HG03060 (cell line): ENCODE results near the gene RNF4.
"Not testable (repeated sequence)": the region's sequence is repeated elsewhere in the genome, so short reads cannot be mapped to it uniquely, and the experiment has no call there.

ENCODE experiments used
- ATAC-seq: cut with Tn5 transposase; IDR thresholded peaks from one replicate; pipeline ENCODE4 v1.9.1; 2021; ENCODE audit warnings: low read depth, moderate number of reproducible peaks; ENCODE audit not compliant: unreplicated experiment

RNF4 gene

DNA sequence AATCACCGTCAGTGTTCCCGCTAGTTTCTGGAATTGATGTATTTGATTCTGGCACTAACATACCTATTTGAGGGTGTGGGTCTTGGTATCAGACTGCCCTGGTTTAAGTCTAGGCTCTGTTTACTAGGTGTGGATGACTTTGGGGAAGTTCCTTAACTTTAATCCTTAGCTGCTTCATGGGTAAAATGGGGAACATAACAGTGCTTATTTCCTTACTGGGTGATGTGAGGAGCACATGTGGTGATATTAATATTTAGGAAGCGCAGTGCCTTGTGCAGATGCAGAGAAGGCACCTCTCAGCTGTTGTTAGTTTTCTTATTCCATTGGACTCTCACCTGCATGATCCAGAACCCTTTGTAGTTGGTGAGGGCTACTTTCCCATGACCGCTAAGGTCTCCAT is 17.1 kb downstream of the RNF4 start:
- no peak for ATAC-seq

DNA sequence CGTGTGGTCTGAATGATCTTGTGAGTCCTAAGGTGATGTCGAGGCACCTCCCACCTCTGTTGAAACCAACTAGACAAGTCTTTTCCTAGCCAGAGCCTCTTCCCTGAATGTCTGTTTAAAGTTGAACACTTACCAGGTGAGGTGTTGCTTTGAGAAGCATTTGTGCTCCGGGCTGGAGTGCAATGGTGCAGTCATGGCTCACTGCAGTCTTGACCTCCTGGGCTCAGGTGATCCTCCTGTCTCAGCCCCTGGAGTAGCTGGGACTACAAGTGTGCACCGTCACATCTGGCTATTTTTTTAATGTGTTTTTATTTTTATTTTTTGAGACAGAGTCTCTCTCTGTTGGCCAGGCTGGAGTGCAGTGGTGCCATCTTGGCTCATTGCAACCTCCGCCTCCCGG is 18.1 kb downstream of the RNF4 start:
- ATAC-seq = no peak

DNA sequence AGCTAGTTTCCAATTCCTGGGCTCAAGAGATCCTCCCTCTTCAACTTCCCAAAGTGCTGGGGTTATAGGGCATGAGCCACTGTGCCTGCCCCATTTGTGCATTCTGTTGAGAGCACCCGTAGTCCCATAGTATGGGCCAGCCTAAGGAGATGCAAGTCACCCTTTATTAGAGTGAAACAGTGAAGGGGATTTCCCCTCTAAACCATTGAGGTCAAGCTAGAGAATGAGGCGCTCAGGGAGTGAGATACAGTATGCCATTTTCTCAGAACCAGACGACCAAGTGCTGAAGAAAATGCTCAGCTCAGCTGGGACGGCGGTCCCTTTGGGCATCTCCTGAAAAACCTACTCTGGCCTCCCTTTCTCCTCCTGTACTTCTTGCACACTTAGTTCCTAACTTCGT is 18.7 kb downstream of the RNF4 start:
- ATAC-seq = no peak

DNA sequence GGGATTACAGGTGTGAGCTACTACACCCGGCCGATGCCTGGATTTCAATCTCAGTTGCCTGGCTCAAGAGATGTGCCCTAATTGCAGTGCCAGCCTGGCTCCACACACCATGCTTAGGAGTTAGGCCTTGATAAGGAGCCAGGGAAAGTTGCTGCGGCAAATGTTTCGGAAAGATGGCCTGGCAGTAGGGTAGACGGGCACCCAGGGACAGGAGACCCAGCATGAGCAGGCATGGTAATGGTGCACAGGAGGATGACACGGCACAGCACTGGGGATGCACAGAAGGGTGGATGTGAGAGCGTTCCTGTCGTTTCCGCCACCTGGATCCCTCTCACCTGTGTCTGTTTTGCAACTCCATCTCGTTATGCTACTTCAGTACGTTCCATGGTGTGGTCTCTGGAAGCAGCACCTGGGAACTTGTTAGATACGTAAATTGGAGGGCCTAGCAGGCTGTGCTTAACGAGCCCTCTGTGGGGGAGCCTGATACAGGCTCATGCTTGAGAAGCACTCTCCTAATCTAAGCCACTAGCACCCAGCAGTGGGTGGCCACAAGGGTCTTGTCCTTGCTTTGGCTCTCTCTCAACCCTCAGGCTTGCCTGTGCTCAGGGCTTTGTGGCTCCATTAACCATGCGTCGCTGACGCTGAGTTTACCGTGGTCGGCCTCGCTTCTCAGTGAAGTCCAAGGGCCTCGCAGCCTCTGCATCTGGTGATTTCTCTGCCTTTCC is 20.3 kb downstream of the RNF4 start:
- ATAC-seq = no peak

DNA sequence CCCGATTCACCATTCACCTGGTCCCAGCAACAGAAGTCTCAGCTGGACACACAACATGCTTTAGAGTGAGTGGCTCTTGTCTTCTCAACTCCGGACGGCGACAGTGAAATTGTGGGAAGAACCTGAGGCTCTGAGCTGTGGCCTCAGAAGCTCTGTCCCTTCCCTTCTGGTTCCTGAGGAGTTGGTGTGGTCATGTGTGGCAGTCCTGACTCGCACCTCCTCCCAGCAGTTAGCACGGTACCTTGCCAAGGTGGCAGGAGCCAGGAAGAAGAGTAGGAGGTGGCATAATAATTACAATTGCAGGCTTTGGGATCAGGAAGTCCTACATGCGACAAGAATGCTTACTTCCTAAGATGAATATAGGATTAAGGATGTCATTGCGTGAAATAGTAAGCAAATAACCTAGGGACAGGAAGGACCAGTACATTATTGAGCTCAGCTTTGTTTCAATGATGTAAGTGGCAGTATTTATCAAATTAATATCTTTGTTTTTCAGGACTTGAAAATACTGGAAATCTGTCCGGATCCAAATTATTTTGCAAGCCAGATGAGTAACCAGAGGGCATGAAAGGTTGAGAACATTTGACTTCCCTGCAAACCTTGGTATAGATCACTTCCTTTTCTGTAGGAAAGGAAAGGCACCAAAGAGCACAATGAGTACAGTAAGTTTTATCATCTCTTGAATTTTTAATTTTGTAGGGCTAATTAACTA is 21.1 kb downstream of the RNF4 start:
- ATAC-seq = no peak

DNA sequence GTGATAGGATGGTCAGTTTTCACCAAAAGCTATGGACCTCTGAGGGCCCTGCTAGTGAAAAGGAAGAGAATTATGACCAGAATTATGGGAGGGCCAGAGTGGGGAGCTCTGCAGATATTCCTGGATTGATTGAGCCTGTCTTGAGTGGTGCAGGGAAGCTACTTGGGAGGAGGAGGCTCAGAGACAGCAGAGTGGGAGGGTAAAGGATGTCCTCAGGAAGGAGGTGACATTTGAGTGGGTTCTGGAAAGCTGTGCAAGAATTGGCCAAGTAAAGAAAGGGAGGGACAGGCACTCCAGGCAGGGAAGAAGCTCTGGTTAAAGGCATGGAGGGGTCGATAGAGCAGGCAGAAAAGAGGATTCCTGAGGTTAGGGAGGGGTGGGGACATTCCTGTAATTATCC is 24.1 kb downstream of the RNF4 start:
- no peak for ATAC-seq

DNA sequence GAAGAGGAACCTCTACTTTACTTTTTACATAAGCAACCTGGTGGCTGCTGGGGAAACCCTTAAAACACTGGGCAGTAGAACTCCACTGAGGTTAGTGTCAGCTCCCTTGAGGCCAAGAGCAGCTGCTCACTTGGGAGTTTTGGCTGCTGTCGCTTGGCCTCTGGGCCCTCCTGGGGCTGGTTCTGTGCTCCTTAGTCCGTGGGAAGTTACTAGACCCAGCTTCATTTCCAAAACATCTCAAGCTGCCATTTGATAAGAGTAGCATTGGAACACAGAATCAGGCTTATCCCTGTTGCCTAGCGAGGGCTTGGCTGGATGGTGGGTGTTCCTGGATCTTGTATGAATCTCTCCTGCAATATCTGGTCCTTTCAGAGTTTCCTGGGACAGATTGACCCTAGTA is 26.1 kb downstream of the RNF4 start:
- ATAC-seq = no peak

DNA sequence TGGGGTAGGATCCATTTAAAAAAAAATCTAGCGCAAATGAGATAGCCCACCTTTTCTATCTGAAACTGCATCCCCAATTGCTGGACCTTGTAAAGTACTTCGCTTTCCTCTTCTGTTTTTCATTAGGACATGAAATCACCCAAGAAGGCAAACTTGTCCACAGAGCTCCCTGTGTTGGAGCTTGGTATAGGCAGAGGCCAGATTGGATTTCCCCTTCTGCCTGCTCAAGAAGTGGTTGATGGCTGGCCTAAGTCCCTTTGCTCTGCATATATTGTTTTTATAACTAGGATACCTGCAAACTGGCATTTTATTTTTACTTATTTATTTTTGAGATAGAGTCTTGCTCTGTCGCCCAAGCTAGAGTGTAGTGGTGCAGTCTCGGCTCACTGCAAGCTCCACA is 28.4 kb downstream of the RNF4 start:
- ATAC-seq = no peak

DNA sequence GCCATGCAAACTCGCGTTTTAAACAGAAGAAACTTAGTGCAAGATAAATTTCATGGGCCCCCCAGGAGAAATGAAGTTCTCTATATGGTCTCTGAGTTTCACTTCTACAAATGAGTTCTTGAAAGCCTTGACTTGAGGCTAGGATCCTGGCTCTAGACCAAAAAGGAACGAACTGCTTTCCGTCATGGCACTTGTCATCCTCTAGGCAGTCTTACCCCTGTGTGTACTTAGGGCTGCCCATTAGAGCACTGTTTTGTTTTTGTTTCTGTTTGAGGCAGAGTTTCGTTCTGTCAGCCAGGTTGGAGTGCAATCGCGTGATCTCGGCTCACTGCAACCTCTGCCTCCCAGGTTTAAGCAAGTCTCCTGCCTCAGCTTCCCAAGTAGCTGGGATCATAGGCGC is 29.0 kb downstream of the RNF4 start:
- ATAC-seq = peak; percentile 89

DNA sequence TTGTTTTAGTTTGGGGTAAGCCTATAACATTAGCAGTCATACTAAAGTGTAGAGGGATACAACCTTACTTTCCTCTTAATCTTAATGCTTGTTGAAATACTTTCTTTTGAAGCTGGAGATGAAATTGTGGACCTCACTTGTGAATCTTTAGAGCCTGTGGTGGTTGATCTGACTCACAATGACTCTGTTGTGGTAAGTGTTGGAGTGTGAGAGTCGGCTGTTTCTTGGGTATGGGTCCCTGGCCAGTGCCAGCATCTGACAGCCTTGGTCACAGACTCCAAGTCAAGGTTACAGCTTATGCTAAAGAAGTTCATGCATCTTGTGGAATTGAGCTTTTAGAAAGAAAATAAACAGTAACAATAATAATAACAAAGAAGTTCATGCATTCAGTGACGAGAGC is 31.6 kb downstream of the RNF4 start:
- no peak for ATAC-seq

DNA sequence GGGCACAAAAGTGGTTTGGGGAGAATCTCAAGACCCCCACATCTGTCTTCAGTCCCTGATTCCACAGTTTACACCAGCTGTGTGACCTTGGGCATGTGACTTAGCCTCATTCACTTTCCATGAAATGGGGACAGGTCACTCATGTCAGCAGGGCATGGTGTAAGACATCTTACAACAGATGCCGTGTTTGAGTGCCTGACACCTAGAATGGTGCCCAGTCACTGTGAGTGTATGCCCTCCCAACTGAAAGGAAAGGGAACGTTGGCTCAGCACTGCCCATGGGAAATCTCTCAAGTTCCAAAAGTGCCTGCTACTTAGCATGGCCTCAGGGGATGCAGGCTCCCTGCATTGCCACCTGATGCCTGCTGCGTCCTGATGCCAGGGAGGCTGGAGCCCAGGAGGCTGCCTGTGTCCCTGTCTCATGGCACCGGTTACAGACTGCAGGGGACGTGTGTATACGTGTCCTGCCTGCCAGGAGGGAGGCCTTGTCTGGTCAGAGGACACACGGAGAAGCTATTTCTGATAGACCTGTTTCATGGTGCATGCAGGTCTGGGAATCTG is 32.2 kb downstream of the RNF4 start:
- no peak for ATAC-seq

DNA sequence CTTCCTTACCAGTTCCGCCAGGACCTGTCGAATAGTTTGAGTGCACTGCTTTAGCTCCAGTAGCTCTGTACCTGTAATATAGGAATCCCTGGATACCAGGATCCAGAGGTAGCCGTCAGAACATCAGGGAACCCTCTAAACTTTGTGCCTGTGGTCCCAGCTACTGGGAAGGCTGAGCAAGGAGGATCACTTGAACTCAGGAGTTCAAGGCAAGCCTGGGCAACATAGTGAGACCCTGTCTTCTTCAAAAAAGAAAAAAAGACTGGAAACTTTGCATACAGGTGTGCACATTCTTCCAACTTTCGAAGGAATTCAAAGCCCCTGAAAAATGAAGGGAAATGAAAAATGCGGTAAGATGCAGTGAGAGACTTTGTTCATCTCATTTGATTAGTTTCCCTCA is 34.9 kb downstream of the RNF4 start:
- ATAC-seq = no peak

DNA sequence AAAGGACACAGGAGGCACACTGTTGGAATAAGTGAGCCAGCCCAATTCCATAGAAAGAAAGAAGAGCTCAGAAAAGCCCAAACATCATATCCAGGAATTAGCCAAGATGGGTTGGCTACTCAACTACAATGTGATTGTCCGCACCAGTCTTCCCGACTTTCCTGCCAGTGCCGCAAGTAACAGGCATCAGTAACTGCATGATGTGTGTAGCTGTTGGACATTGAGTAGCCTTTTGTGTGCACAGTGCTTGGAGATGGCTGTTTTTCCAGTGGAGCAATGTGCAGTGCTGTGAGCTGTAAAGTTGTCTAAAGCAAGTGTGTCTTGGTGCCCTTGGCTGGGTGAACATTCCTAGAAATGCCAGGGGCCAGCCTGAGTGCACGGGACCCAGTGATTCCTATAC is 38.4 kb downstream of the RNF4 start:
- no peak for ATAC-seq

DNA sequence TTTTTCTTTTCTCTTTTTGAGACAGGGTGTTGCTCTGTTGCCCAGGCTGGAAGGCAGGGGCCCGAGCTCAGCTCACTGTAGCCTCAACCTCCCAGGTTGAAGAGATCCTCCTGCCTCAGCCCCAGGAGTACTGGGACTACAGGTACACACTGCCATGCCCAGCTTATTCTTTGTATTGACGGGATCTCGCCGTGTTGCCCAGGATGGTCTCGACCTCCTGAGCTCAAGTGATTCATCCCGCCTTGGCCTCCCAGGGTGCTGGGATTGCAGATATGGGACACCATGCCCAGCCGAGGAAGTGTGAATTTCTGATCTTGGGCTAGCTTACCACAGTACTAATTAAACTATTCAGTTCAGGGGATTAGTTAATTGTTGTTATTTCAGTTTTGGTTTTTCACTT is 38.9 kb downstream of the RNF4 start:
- no peak for ATAC-seq

DNA sequence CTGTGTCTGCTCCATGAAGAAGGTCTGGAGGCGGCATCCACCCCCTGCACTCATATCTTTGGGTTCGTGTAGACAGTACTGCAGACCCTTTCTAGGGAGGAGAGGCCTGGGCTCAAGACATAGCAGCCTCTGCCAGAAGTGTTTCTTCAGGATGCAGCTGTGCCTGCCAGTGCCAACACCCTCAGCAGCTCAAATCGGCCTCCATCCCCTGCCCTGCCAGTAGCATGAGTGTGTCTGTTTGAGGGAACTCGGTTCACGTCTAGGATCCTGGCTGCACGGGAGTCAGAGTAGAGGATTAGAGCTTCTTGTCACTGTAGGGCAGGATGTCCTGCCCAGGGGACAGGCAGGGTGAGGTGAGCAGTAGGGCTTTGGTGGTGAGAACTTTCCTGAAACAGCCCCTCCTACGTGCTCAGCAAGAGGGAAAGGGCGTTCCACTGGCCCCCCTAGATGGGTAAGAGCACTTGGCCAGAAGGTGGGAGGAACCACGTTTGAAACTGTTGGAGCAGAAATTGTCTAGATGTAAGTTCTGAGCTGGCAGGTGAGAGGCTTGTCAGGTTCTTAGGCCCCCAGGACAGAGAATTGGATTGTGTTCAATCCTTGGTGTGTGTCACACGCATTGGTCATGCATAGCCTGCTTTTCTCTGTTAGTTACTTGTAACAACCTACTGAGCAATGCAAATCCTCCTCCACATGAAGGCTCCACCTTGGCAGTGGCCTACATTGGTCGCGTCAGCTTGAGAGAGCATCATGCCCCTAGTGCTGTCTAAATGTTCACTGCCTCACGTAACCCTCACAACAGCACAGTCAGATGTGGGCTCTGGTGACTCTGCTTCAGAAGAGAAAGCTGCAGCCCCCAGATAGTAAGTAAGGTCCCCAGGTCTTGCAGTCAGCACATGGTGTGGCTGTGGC is 41.7 kb downstream of the RNF4 start:
- ATAC-seq = no peak

DNA sequence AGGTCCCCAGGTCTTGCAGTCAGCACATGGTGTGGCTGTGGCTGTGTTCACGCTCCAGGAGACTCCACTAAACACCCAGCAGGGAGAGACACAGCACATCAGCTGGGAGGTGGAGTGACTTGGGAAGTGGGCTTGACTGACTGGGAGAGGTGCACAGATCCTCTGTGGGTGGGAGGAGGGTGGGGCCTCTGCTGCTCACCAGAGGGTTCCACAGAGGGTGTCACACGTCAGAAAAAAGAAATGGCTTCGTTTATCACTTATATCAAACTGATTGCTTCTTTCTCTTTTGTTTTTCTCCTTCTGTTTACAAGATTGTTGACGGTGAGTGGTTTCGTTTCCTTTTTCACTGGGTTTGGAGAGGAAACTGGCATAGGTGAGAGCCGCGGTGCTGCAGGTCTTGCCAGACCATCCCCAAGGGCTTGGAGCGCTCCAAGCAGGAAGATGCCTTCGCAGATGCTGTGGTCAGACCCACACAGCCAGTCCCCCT is 42.8 kb downstream of the RNF4 start:
- no peak for ATAC-seq

DNA sequence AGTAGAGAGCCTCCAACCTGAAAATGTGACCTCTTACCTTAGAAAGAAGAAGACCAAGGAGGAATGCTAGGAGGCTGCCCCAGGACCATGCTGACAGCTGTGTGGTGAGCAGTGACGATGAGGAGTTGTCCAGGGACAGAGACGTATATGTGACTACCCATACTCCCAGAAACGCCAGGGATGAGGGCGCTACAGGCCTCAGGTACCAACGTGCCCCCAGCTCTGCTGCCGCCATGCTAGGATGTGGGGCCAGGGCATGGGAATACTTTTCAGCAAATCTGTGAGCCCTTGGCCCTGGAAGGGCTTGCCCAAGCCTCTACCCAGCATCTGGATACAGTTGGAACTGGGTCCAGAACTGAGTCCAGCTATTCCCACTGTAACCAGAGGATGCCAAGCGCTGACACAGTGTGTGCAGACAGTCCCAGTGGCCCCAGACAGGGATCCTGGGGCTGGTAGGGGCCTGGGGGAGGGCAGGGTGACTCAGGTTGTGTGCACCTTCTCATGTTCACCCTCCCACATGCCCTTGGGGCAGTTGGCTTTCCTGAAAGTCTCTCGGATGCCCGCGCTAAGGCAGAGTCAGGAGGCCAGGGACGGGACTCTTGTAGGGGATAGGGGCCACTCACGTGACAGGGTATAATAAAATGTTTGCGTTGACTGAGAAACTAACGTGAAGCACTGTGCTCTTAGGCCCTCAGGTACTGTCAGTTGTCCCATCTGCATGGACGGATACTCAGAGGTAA is 43.7 kb downstream of the RNF4 start:
- ATAC-seq = no peak

DNA sequence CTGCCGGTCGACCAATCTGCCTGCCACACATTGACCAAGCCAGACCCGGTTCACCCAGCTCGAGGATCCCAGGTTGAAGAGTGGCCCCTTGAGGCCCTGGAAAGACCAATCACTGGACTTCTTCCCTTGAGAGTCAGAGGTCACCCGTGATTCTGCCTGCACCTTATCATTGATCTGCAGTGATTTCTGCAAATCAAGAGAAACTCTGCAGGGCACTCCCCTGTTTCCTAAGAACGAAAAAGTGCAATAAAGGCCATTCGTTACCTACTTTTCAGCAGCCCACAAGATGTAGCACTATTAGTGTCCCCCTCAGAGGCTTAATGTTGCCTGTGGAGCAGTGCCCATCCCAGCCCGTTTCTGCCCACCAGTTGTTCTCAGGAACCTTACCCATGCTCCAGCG is 45.3 kb downstream of the RNF4 start:
- not testable (repeated sequence) for ATAC-seq

DNA sequence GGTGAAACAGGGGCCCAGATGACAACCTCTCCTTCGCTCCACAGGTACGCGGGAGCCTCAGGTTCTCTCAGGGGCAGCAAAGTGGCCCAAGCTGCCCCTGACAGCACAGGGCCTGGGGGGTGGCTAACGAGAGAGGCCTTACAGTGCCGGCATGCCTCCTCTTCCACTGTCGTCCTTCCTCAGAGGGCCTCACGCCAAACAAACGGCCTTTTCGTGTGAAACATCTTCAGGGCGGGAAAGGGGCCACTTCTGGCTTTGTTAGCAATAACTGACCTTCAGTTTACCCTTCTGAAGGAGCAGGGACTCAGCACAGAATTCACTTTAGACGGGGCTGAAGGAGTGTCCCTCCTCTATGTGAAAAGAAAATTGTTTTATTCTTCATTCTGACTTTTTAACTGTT is 46.0 kb downstream of the RNF4 start:
- ATAC-seq = not testable (repeated sequence)

DNA sequence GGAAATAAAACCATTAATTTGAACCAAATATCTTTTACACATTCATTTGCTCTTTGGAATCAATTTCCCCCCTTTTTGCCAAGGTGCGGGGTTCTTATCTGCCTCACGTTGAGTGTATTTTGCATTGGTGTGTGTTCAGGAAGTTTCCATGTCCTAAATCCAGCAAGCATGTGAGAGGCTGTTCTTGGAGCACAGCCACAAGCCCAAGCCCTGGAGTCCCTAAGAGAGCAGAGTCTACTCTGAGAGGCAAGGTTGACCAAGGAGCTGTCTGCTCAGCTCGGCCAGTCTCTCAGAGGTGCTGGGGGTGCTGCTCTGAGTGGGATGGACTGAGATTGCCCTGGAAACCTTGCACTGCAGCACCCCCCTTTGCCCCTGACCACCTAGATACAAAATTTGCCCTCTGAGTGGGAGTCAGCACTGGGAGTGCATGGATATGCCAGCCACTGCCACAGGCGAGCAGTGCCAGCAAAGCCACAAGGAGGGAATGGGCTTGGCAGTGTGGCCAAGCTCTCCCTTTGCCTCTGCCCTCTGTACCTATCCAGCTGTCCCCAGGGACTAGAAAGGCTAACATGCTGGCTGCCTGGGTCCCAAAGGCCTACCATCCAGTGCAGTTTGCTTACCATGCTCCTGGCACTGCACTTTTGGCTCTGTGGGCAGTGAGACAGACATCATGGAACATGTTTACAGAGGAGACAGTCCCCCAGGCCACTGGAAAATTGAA is 47.1 kb downstream of the RNF4 start:
- ATAC-seq = no peak
